DMS153 (cell line): ENCODE data around the gene GPR3.

Experiments used
- DNase-seq: peaks from one replicate; lab custom pipeline; 2025; lab: John Stamatoyannopoulos, UW

The GPR3 gene

DNA sequence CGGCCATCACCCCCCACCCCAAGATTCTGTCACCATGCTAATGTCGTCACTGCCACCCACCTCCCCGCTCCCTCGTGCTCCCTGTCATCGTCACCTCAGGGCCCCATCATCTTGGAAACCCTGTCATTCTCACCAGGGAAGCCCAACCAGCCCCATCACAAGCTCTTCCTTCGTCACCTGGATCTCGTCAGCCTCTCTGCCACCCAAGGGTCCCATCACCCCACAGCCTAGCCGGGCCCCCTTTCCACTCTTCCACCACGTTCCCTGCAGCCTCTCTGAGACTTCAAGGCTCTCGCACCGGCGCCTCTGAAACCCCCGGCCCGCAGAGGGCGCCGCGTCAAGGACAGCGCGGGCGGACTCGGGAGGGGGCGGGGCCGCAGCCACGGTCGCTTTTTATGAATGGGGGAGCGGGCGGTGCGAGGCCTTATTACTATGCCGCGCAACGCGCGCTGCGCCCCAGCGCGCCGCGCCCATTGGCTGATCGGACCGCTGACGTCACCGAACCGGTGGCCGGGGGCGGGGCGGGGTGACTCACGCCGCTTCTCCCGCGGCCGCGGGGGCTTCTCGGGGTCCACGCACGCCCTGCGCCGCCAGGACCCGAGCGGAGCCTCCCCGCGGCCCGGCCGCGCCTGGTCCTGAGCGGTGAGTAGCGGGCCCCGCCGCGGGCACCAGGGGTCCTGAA, at the start of gene GPR3:
TSS of gene GPR3 (plus strand) at position 527 of the 682 bp plus-strand sequence. CDS start 1,177 bp downstream, outside the sequence.
- peak; percentile 89 for DNase-seq

GRCh38 chr1:27342778-27343638, 49.4 kb upstream of the GPR3 start:
- DNase-seq, result peak; percentile 58

DNA sequence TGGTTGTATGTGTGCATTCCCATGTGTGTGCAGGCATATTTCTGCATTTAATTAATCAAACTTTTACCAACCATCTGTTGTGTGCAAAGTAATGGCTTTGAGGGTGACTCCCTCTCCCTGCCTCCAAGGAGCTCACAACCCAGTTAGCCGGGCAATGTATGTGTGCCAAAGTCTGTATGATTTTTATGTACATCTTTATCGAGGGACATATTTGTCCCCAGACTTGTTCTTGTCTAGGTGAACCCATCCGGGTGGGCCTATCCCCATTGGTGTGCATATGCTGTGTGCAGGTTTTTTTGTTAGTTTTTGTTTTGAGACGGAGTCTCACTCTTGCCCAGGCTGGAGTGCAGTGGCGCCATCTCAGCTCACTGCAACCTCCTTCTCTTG, 48.8 kb upstream of the GPR3 start:
- DNase-seq, result no peak

DNA sequence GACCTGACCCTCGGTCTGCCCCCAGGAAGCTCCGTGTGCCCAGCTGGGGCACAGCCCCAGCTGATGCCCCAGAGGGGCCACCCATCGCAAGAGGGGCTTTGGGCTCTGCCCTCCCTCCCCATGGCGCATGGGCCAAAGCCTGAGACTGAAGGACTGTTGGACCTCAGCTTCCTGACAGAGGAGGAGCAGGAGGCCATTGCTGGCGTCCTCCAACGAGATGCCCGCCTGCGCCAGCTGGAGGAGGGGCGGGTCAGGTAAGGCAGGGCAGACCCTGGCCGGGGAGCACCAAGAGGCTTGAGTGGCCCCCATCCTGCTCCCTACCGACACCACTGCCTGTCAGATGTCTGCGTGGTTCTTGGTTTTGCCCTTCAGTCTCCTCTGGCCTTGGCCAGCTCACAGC, 47.1 kb upstream of the GPR3 start:
- DNase-seq, result no peak

GRCh38 chr1:27346357-27346756, 46.1 kb upstream of the GPR3 start:
- no peak for DNase-seq

- DNase-seq, result no peak
These were observed 45.3 kb upstream of the GPR3 start for GRCh38 chr1:27346991-27347624.

- peak; percentile 84 for DNase-seq
These were observed 43.3 kb upstream of the GPR3 start for GRCh38 chr1:27348861-27349783.

- peak; percentile 75 for DNase-seq
These were observed 42.4 kb upstream of the GPR3 start for GRCh38 chr1:27349784-27350662.

DNA sequence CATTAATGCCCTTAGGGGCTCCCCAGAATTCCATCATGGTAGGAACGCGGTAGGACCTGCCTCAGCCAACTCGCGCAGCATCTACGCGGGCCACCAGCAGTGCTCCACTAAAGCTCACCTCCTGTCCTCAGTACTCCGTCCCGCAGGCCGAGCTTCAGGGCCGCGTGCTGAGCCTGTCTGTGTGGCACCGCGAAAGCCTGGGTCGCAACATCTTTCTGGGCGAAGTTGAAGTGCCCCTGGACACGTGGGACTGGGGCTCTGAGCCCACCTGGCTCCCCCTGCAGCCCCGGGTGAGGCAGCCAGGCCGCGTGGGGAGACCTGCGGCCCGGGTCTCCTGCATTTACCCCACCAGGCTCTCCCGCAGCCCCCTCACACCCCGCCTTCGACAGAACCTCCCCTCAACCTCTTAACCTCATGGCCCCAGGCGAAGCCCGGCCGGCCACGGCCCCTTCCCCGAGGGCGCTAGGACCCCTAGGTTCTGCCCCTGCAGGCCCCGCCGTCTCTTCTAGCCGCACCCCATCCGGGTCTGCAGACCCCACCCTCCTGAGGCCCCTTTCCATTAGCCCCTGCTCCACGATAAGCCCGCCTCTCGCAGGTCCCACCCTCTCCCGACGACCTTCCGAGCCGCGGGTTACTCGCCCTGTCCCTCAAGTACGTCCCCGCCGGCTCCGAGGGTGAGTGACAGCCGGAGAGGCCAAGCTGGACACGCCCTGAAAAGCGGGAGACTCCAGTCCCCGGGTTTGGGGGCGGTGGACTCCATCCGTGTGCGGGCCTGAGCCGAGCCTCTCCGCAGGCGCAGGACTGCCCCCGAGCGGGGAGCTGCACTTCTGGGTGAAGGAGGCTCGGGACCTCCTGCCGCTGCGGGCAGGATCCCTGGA, 41.5 kb upstream of the GPR3 start:
- DNase-seq, result peak; percentile 51

DNA sequence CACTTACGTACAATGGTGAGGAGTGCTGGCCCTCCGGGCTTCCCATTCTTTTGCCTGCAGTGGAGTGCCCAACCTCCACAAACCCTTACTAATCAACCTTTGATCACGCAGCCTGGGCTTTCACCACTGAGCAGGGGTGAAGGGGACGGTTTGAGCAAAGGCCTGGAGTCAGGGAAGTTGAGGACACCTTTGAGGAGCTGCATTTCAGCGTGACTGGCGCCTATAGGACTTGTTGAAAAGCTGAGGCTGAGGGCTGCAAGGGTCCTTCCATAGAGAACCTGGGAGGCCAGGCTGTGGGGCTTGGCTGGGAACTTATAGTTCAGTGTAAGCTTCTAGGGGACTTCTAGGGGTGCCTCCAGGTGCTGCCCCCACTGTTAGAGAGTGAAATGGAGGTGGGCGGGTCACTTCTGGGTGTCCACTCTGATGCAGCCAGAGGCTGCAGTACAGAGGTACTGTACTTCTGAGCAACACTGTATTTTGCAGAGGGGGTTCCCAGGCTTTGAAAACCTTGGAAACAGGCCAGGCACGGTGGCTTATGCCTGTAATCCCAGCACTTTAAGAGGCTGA, 40.8 kb upstream of the GPR3 start:
- no peak for DNase-seq

- DNase-seq, result no peak
These were observed 39.3 kb upstream of the GPR3 start for GRCh38 chr1:27353166-27353565.

DNA sequence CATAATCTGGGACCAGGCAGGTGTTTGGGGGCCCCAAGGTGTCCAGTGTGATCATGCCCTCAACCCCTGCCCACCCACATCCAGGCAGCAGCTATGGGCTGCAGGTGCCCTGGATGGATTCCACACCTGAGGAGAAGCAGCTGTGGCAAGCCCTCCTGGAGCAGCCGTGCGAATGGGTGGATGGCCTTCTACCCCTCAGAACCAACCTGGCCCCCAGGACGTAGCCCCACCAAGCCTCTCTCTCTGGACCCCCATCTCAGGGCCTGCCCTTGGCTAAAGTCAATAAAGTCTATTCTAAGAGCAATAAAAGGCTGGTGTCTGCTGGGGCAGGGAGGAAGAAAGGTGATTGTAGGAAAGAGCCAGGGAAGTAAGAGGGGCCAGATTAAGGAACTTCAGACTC, 38.8 kb upstream of the GPR3 start:
- DNase-seq, result no peak

DNA sequence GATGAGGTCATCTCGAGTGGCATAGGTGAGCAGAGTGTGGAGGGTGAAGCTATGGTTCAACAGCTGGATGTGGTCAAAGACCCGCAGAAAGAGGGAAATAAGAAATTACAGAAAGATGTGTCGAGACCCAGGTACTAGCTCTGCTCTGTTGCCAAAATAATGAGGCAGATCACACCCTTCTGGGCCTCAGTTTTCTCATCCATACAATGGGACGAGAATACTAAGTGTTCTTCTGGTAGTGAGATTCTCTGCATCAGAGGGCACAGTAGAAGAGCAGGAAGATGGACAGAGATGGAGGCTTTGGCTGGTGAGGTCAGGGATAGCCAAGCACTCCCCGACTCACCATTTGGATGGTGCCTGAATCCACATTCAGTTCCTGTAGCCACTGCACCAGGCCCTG, 36.7 kb upstream of the GPR3 start:
- no peak for DNase-seq

GRCh38 chr1:27356277-27356618, 36.2 kb upstream of the GPR3 start:
- no peak for DNase-seq

GRCh38 chr1:27356619-27357280, 35.7 kb upstream of the GPR3 start:
- DNase-seq, result no peak

- DNase-seq, result peak; percentile 65
These were observed 35.0 kb upstream of the GPR3 start for GRCh38 chr1:27357281-27358037.

- DNase-seq, result no peak
These were observed 34.1 kb upstream of the GPR3 start for GRCh38 chr1:27358038-27358927.
